CD4-positive, alpha-beta T cell treated with Interleukin-2 at 100 ng/mL for 4 hours (primary cell): ENCODE results near the gene ZNF300.
"Not testable (repeated sequence)": the region's sequence is repeated elsewhere in the genome, so short reads cannot be mapped to it uniquely, and the experiment has no call there.

Experiments
- DNase-seq: peaks from one replicate; pipeline ENCODE4 v3.0.0-alpha.2; 2020; ENCODE audit warnings: low spot score

The ZNF300 gene

GRCh38 chr5:150904479-150905311 lies at the start of gene ZNF300:
TSS of gene ZNF300 (minus strand) at chr5:150904980. CDS start at chr5:150903155, 1,825 bp downstream.
- peak; percentile 31 for DNase-seq

GRCh38 chr5:150948539-150948938 lies 43.8 kb upstream of the ZNF300 start:
- no peak for DNase-seq

- no peak for DNase-seq
Measured at GRCh38 chr5:150946351-150946905, 41.6 kb upstream of the ZNF300 start.

- no peak for DNase-seq
Measured at GRCh38 chr5:150945947-150946346, 41.2 kb upstream of the ZNF300 start.

- no peak for DNase-seq
Measured at GRCh38 chr5:150945486-150945885, 40.7 kb upstream of the ZNF300 start.

- no peak for DNase-seq
Measured at GRCh38 chr5:150931368-150931965, 26.7 kb upstream of the ZNF300 start.

- DNase-seq, result no peak
Measured at GRCh38 chr5:150918613-150919012, 13.8 kb upstream of the ZNF300 start.

GRCh38 chr5:150912312-150912814 lies 7.6 kb upstream of the ZNF300 start:
- DNase-seq, result no peak

GRCh38 chr5:150905312-150905683 lies 518 bp upstream of the ZNF300 start:
- no peak for DNase-seq

GRCh38 chr5:150901446-150901845 lies 3.3 kb downstream of the ZNF300 start:
- DNase-seq, result no peak

- DNase-seq, result no peak
Measured at GRCh38 chr5:150895431-150896428, 9.1 kb downstream of the ZNF300 start.

GRCh38 chr5:150879358-150879757 lies 25.4 kb downstream of the ZNF300 start:
- no peak for DNase-seq

GRCh38 chr5:150862070-150862469 lies 42.7 kb downstream of the ZNF300 start:
- DNase-seq, result no peak

GRCh38 chr5:150860246-150860821 lies 44.4 kb downstream of the ZNF300 start:
- no peak for DNase-seq

GRCh38 chr5:150856700-150857099 lies 48.1 kb downstream of the ZNF300 start:
- not testable (repeated sequence) for DNase-seq

GRCh38 chr5:150853561-150853960 lies 51.2 kb downstream of the ZNF300 start:
- no peak for DNase-seq

- no peak for DNase-seq
Measured at GRCh38 chr5:150851039-150851438, 53.7 kb downstream of the ZNF300 start.

GRCh38 chr5:150848271-150848670 lies 56.5 kb downstream of the ZNF300 start:
- no peak for DNase-seq

- DNase-seq, result no peak
Measured at GRCh38 chr5:150847334-150847695, 57.5 kb downstream of the ZNF300 start.

GRCh38 chr5:150846654-150847333 lies 58.0 kb downstream of the ZNF300 start:
- peak; percentile 82 for DNase-seq

GRCh38 chr5:150846308-150846653 lies 58.5 kb downstream of the ZNF300 start, which contains the start of gene IRGM:
TSS of gene IRGM (plus strand) at chr5:150846521. CDS start at chr5:150848124, 1,603 bp downstream.
- not testable (repeated sequence) for DNase-seq
